Subcutaneous adipose tissue (tissue), 4 donors: Measurements from ENCODE around the gene MPC1. TPM values are rescaled to one million over a fixed set of nuclear protein-coding genes. Genes with fewer than 3 reads are reported as not detected.

Source experiments
- total RNA-seq, 4 donors: library from RNA; depleted of rRNA; stranded (reverse); fragments of >200 nt; gene quantifications; one replicate each; pipeline ENCODE4 v1.1.0, GENCODE V29; 2016
- TF ChIP-seq, protein P1 (sequence below): fragments of 450-650 bp; IDR thresholded peaks from one replicate; pipeline ENCODE4 v1.5.1; 2016; ENCODE audit warnings: low read depth, mild to moderate bottlenecking, control low read depth, antibody characterized with exemption, moderate library complexity

The MPC1 gene
- total RNA-seq, 4 donors from 2014 or later = 59.7 to 118 (median 94.1) TPM

GRCh38 chr6:166330612-166331011 is 52.1 kb downstream of the MPC1 start:
- TF ChIP-seq, protein P1, sequence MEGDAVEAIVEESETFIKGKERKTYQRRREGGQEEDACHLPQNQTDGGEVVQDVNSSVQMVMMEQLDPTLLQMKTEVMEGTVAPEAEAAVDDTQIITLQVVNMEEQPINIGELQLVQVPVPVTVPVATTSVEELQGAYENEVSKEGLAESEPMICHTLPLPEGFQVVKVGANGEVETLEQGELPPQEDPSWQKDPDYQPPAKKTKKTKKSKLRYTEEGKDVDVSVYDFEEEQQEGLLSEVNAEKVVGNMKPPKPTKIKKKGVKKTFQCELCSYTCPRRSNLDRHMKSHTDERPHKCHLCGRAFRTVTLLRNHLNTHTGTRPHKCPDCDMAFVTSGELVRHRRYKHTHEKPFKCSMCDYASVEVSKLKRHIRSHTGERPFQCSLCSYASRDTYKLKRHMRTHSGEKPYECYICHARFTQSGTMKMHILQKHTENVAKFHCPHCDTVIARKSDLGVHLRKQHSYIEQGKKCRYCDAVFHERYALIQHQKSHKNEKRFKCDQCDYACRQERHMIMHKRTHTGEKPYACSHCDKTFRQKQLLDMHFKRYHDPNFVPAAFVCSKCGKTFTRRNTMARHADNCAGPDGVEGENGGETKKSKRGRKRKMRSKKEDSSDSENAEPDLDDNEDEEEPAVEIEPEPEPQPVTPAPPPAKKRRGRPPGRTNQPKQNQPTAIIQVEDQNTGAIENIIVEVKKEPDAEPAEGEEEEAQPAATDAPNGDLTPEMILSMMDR = no peak

DNA sequence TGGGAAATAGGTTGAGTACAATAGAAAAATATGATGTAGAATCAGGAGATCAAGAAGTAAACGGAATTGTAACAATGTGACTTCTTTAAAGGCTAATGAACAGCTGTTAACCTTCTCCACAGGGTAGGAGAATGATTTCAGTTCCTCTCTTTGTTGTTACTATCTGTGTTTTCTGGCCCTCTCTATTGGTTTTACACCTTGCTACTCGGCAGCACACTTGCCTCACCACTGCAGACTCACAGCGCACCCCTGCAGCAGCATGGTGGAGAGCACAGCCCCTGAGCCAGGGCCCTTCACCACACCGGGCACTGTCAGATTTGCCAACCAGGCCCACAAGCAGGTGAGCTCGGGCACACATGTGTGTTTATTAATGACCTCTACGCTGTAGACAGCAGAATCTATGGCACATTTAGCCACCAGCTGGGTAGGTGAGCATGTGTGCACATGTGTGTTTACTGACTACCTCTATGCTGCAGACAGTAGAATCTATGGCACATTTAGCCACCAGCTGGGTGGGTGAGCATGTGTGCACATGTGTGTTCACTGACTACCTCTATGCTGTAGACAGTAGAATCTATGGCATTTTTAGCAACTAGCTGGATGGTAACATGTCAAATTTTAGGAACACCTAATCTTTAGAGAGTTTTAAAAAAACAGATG is 57.2 kb downstream of the MPC1 start:
- TF ChIP-seq, protein P1 = no peak

- TF ChIP-seq, protein P1 = no peak
Measured at GRCh38 chr6:166323395-166323794, 59.3 kb downstream of the MPC1 start.

DNA sequence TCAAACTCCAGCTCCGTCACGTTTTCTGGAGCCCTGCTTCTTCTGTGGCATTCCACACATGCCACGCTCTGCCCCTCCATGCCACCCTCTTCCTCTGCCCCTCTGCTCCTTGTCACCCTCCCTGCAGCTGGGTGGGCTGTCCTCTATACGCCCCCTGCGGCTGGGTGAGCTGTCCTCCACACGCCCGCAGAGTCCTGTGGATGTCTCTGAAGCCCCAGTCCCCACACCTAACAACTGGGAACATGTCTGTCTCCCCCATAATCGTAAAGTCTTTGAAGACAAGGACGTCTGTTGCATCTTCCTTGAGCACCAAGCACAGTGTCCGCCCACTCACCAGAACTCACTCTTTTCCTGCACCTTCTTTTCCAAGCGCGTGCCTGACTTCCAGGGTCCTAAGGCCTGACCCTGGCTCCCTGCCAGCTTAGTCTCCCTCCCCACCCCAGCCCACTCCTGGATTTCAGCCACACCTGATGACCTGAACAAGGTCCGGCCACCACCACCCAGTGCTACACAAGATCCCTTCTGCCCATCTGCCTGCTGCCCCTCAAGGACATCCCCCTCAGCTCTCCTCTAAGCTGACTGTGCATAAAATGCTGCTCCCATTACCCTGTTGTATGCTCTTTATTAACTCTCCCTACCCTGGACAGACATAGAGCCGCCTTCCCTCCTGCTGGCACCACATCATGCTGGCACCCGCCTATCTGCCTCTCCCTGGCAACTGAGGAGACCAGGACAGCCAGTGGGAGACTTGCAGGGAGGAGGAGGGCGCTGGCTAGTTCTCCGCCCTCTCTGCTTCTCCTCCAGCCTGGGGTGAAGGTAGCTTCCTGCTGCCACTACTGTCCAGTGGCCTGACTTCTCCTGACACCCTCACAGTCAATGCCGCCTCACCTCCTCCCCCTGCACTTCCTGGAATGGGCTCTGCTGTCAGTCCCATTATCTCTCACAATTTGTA is 63.8 kb downstream of the MPC1 start:
- TF ChIP-seq, protein P1 = no peak

- TF ChIP-seq, protein P1 = no peak
Measured at GRCh38 chr6:166318227-166318626, 64.5 kb downstream of the MPC1 start.

GRCh38 chr6:166317261-166318212 is 65.2 kb downstream of the MPC1 start:
- TF ChIP-seq, protein P1 = no peak
